ENCODE data around the gene TJP2.
A peak's percentile ranks its signal among the peaks of the same experiment; 100 is the strongest.

Gene TJP2

DNA sequence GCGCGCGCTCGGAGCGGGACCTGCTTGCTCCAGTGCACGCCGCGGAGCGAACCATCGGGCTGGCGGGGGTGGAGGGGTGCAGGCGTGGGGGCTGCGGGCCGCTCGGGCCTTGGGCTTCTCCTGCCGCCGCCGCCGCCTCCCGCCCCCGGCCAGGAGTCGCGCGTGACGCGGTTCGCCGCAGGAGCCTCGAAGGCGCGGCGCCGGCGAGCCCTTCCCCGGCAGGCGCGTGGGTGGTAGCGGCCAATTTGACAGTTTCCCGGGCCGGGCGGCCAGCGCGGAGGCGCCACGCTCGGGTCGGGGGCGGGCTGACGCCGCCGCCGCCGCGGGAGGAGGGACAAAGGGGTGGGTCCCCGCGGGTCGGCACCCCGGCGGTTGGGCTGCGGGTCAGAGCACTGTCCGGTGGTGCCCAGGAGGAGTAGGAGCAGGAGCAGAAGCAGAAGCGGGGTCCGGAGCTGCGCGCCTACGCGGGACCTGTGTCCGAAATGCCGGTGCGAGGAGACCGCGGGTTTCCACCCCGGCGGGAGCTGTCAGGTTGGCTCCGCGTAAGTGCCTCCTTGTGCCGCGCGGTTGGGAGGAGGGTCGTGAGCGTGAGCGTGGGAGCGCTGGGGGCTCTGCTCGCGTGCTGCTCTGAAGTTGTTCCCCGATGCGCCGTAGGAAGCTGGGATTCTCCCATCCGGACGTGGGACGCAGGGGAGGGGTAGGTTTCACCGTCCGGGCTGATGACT is at the start of gene TJP2:
TJP2 (plus strand) TSS at position 387 of the 725 bp plus-strand sequence; CDS start at position 483, 96 bp downstream.
- DNase-seq = peak; percentile 13 to 34

DNA sequence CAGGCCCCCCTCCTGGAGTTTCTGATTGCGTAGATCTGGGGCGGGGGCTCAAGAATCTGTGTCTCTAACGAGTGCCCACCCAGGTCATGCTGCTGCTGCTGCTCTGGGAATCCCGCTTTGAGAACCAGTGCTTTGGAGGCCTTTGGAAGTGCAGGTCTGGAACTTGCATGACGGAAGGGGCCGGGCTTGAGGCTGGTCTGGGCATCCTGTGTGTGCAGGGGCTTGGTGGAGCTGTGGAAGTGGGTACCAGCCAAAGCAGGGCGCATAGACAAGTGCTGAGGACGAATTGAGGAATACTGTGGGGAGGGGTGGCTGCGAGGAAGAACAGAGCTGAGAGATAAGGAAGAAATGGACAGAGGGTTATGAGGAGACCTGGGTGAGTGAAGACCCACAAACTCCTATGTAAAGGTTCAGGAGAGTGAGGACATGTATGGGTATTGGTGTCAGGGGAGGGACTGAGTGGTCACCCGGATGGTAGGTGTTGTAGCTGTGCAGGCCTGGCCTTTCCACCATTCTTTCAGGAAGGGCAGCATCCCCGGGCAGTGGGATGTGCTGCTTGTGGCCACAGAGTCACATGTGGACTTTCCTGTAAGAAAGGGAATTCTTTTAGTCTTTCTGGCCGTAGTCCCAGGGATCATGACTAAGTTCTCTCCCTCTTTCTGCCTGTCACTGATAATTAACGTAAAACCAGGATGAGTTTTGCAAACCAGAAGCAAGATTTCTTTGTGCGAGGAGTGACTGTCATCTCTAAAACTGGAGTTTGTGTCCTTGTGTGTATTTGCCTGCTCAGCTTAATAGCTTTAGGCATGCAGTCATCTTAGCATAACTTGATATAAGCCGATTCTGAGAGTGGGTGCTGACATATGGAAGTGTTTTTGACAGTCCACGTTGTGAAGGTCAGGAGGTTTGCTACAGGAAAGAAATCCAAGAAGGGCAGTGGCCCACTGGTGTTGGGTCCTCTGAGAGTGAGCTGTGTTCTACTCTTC is 43.3 kb upstream of the TJP2 start:
- no peak for DNase-seq

GRCh38 chr9:69131682-69132081 is 42.4 kb upstream of the TJP2 start:
- DNase-seq = no peak

DNA sequence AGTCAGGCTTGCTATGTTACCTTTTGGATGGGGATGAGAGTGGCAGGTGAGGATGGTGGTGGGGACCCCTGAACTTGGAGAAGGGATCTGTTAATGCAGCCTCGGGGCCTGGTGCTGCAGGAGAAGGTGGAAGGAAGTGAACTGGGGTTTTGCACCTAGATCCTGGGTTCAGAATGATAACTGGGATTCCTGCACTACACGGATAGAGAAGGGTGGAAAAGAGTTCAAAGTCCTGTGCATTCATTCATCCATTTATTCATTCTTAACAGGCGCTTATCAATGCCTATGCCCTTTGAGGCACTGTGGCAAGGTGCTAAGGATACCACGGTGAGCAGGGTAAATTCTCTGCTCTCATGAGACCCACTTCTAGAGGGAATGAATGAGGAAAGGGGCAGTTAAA is 41.7 kb upstream of the TJP2 start:
- DNase-seq = no peak

DNA sequence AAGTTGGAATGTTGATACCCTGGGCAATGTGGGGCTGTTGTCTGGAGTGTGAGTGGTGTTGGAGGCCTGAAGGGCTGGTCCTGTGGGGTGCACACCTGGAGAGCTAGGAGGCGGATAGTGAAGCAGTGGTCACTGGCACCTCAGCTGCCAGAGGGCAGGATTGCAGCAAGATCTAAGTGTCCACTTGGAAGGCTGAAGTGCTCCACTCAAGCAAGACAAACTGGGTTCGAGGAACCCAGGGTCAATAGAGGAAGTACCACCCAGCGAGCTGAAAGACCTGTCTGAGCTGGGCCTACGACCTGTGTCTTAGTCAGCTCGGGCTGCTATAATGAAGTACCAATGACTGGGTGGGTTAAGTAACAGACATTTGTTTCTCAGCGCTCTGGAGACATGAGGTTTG is 39.7 kb upstream of the TJP2 start:
- DNase-seq = no peak

DNA sequence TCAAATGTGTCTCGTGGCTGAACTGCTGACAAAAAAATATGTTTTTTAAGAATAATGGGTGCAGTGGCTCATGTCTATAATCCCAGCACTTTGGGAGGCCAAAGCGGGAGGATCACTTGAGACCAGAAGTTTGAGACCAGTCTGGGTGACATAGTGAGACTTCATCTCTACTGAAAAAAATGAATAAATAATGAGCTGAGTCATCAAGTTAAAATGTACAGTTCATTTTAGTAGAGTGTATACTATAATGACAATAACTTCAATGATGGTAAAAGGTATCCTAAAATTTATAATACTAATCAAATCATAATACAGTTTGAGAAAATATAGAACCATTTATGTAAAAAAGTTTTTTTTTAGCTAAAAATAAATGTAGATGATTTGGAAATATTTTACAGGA is 37.9 kb upstream of the TJP2 start:
- no peak for DNase-seq

- no peak for DNase-seq
These were observed 37.3 kb upstream of the TJP2 start for GRCh38 chr9:69136779-69137178.

DNA sequence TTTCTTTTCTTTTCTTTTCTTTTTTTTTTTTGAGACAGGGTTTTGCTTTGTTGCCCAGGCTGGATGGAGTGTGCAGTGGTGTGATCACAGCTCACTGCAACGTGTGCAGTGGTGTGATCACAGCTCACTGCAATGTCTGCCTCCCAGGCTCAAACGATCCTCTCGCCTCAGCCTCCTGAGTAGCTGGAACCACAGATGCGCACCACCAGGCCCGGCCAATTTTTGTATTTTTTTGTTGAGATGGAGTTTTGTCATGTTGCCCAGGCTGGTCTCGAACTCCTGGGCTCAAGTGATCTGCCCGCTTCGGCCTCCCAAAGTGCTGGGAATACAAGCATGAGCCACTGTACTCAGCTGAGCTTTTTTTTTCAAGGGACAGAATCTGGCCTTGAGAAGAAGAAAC is 36.8 kb upstream of the TJP2 start:
- DNase-seq = no peak

DNA sequence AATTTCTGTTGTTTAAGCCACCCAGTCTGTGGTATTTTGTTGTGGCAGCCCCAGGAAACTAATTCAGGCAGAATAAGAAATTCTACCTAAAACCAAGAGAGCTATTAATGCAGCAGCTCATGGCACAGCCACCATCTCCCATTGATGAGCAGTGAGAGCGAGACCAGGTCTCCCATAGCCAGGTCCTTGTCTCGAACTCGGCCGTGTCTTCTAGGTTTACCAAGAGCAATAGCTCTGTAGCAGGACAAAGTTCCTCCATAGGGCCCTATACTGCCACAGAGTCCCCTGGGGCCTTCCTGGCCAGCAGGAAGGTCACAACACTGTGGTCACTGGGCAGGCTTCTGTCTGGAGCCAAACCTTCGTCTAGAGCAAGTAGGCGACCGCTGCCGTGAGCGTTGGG is 34.5 kb upstream of the TJP2 start:
- no peak for DNase-seq

- DNase-seq = no peak
These were observed 33.8 kb upstream of the TJP2 start for GRCh38 chr9:69140123-69140735.

- DNase-seq = no peak
These were observed 32.2 kb upstream of the TJP2 start for GRCh38 chr9:69141851-69142250.

DNA sequence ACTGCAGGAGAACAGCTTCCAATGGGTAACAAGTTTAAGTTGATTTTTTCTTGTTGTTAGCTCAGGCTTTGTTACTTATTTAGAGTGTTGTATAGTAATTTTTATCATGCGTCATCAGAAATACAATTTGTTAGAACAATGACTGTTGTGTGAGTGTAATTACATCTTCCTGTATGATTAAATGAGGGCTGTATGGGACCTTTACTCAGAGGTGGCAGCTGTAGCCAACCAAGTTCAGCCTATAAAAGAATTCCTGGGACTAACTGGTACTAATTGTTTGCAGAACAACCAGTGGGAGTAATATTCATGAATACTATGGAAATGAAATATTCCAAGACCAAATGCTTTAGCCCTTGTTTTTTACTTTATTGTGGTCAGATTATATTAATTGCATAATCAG is 30.8 kb upstream of the TJP2 start:
- no peak for DNase-seq

DNA sequence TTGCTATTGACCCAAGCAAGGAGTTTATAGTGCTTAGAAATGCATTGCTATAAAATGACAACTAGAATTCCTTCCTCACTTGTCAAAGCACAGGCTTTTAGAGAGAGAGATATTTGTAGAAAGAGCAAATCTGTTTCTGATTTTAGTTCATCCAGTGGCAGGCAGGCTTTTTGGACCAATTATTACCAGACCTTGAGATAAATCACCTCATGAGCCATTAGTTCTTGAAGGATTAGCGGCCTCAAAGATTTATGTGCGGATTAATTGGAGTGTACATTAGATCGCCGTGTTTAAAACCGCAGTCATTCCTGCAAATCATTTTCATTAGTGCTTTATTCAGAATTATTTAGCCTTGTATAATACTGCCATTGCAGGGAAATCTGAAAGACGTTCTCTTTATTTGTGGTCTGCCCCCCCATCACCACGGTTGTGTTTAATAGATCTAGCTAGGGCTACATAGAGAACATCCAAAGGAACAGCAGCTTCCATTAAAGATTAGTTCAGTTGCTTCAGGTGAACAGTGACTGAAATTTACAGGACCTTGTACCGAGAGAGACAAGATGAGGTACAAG is 28.8 kb upstream of the TJP2 start:
- DNase-seq = no peak

GRCh38 chr9:69147041-69147834 is 26.8 kb upstream of the TJP2 start:
- no peak for DNase-seq

- no peak for DNase-seq
These were observed 24.7 kb upstream of the TJP2 start for GRCh38 chr9:69149321-69149807.

- no peak for DNase-seq
These were observed 22.6 kb upstream of the TJP2 start for GRCh38 chr9:69151506-69151905.

GRCh38 chr9:69153707-69154521 is 20.2 kb upstream of the TJP2 start:
- DNase-seq = no peak

DNA sequence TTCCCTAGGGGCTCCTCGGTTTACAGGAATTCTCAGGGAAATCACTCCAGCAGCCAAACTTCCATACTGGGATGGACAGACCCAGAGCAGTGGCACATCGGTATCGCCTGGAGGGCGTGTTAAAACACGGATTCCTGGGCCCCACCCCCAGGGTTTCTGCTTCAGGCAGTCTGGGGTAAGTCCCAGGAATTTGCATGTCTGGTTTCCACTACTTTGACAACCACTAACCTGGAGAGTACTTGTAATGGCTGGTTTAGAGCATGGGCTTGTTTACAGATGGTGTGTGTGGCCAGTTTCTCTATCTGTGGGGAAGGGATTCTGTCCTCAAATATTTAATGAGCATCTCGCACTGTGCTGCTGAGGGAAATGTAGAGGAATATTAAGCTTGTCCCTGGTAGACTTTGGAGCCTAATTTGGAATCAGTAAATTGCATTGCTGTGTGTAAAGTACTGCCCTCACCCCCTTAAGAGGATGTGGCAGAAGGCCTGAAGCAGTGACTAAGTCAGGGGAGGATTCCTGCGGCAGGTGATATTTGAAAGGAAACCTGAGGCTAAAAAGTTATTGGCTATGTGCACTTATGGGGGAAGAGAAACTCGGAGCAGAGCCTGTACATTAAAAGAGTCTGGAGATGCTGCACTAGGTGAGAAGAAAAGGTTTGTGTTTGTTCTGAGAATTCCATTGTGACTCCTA is 18.6 kb upstream of the TJP2 start:
- DNase-seq = no peak

- DNase-seq = no peak
These were observed 16.2 kb upstream of the TJP2 start for GRCh38 chr9:69157751-69158466.

GRCh38 chr9:69158471-69158870 is 15.6 kb upstream of the TJP2 start:
- DNase-seq = no peak
